OCI-LY7 (cell line): Measurements from ENCODE around the gene ADCY1. TPM values are rescaled to one million over a fixed set of nuclear protein-coding genes. Genes with fewer than 3 reads are reported as not detected.

ENCODE experiments used
- BruUV-seq: library from RNA; stranded (reverse); fragments of 400-500 nt; replicated peaks from 2 replicates; lab custom pipeline; 2021; lab: Mats Ljungman, UMichigan
- CTCF ChIA-PET: fragments of 300-600 bp; sonication (Branson Sonifier 250); formaldehyde crosslinking; loops from one replicate; lab custom pipeline; 2022; ENCODE audit warnings: antibody characterized with exemption; ENCODE audit not compliant: unreplicated experiment; lab: Charles Lee
- POLR2A ChIA-PET: fragments of 300-600 bp; sonication (Branson Sonifier 250); formaldehyde crosslinking; loops from one replicate; lab custom pipeline; 2022; ENCODE audit warnings: antibody characterized with exemption; lab: Charles Lee
- DNase-seq: peaks from one replicate; pipeline ENCODE4 v3.0.0-alpha.2; 2015; ENCODE audit warnings: low spot score
- H2AFZ ChIP-seq: fragments of 200-600 bp; sonication (generic), shearing (Covaris generic); 2 replicates; pipeline ENCODE4 v1.6.1; 2014; ENCODE audit warnings: mild to moderate bottlenecking, antibody characterized with exemption, low read length, moderate library complexity
- H3K27ac ChIP-seq: fragments of 200-600 bp; sonication (generic); 2 replicates; pipeline ENCODE4 v1.5.1; 2014; ENCODE audit warnings: mixed run types, low read depth, mild to moderate bottlenecking, moderate library complexity, low read length, inconsistent platforms; ENCODE audit not compliant: poor library complexity, severe bottlenecking
- H3K36me3 ChIP-seq: fragments of 200-600 bp; sonication (generic); 2 replicates; pipeline ENCODE4 v1.6.1; 2014; ENCODE audit warnings: mild to moderate bottlenecking, antibody characterized with exemption, low read length, moderate library complexity, mixed read lengths; ENCODE audit not compliant: insufficient read depth
- H3K4me1 ChIP-seq: fragments of 200-600 bp; sonication (generic); 2 replicates; pipeline ENCODE4 v1.5.1; 2014; ENCODE audit warnings: mild to moderate bottlenecking, low read length; ENCODE audit not compliant: insufficient read depth, poor library complexity, severe bottlenecking
- H3K4me2 ChIP-seq: fragments of 200-600 bp; sonication (generic); 2 replicates; pipeline ENCODE4 v1.6.1; 2014; ENCODE audit warnings: mild to moderate bottlenecking, low read length
- H3K4me3 ChIP-seq: fragments of 200-600 bp; sonication (generic); 2 replicates; pipeline ENCODE4 v1.5.1; 2014; ENCODE audit warnings: mild to moderate bottlenecking, low read depth, low read length; ENCODE audit not compliant: poor library complexity, severe bottlenecking
- H3K79me2 ChIP-seq: fragments of 200-600 bp; sonication (generic); 2 replicates; pipeline ENCODE4 v1.6.1; 2016; ENCODE audit warnings: low read depth, mild to moderate bottlenecking, low read length, moderate library complexity, mixed read lengths; ENCODE audit not compliant: insufficient read depth
- H3K9me2 ChIP-seq: fragments of 200-600 bp; sonication (generic); 2 replicates; pipeline ENCODE4 v1.6.1; 2016; ENCODE audit warnings: mild to moderate bottlenecking, low read length, mixed read lengths; ENCODE audit not compliant: insufficient read depth
- H3K9me3 ChIP-seq: fragments of 200-600 bp; sonication (generic); 2 replicates; pipeline ENCODE4 v1.6.1; 2014; ENCODE audit warnings: mild to moderate bottlenecking, mixed run types, low read length, mixed read lengths
- H4K20me1 ChIP-seq: fragments of 200-600 bp; sonication (generic); 2 replicates; pipeline ENCODE4 v1.6.1; 2014; ENCODE audit warnings: mild to moderate bottlenecking, antibody characterized with exemption, low read length, moderate library complexity, mixed read lengths; ENCODE audit not compliant: insufficient read depth
- CTCF ChIP-seq: fragments of 200-600 bp; sonication (generic); conservative IDR thresholded peaks from 2 replicates; pipeline ENCODE4 v1.5.1; 2014; ENCODE audit warnings: mild to moderate bottlenecking, antibody characterized with exemption, low read length, moderate library complexity, mixed read lengths
- EZH2phosphoT487 ChIP-seq: fragments of 200-600 bp; sonication (generic); IDR thresholded peaks from 2 replicates; pipeline ENCODE4 v1.6.1; 2018; ENCODE audit warnings: low read depth, borderline replicate concordance, mild to moderate bottlenecking, mixed run types, antibody characterized with exemption, low read length, moderate library complexity, mixed read lengths
- intact Hi-C: fragments of 100-400 bp; cut with micrococcal nuclease; formaldehyde crosslinking; loops from one replicate; pipeline ENCODE4 v1.10.0; 2022; ENCODE audit not compliant: unreplicated experiment
- total RNA-seq, 2 experiments: library from RNA; depleted of rRNA in 1 of 2; stranded (reverse); fragments of >200 nt in 1 of 2; shearing (Covaris generic) in 1 of 2; gene quantifications; 2 replicates each; pipeline ENCODE4 v1.2.3, GENCODE V29; 2014 to 2022

The ADCY1 gene
- total RNA-seq, 2 experiments from 2014 or later = 0.13 TPM; not detected in 1

- H3K9me2 ChIP-seq = no peaks in the 10 kb centered on the region
- no peak overlapping the region for H3K27ac ChIP-seq
- H3K9me3 ChIP-seq = no peaks in the 10 kb centered on the region
- H3K4me3 ChIP-seq = no peak overlapping the region
- TF ChIP-seq EZH2phosphoT487 (no peak), CTCF (no peak)
- intact Hi-C loops = no loop called here
- no peaks in the 10 kb centered on the region for H4K20me1 ChIP-seq
- no peak overlapping the region for H3K4me2 ChIP-seq
- no peaks in the 10 kb centered on the region for H3K4me1 ChIP-seq
- no peaks in the 10 kb centered on the region for H3K79me2 ChIP-seq
- no peak overlapping the region for H2AFZ ChIP-seq
- CTCF ChIA-PET = no interaction called here
- H3K36me3 ChIP-seq = no peaks in the 10 kb centered on the region
- BruUV-seq = no TSS peak
- POLR2A ChIA-PET = no interaction called here
- no peak for DNase-seq
Observed at GRCh38 chr7:45682836-45683555, 108.8 kb downstream of the ADCY1 start.

GRCh38 chr7:45683556-45684148 lies 109.5 kb downstream of the ADCY1 start:
- Histone ChIP-seq H3K27ac (no peak overlapping the region), H3K79me2 (no peaks in the 10 kb centered on the region), H3K4me1 (no peaks in the 10 kb centered on the region), H3K9me3 (no peaks in the 10 kb centered on the region), H3K9me2 (no peaks in the 10 kb centered on the region), H3K4me3 (no peak overlapping the region), H3K4me2 (no peak overlapping the region), H4K20me1 (no peaks in the 10 kb centered on the region), H3K36me3 (no peaks in the 10 kb centered on the region), H2AFZ (no peak overlapping the region)
- CTCF ChIA-PET = no interaction called here
- intact Hi-C loops = no loop called here
- TF ChIP-seq EZH2phosphoT487 (no peak), CTCF (no peak)
- no TSS peak for BruUV-seq
- DNase-seq = no peak
- POLR2A ChIA-PET = no interaction called here

- BruUV-seq = no TSS peak
- ChIA-PET CTCF (no interaction called here), POLR2A (no interaction called here)
- intact Hi-C loops = no loop called here
- Histone ChIP-seq H3K4me3 (no peak overlapping the region), H3K4me2 (no peak overlapping the region), H2AFZ (no peak overlapping the region), H3K79me2 (no peaks in the 10 kb centered on the region), H3K36me3 (no peaks in the 10 kb centered on the region), H3K4me1 (no peaks in the 10 kb centered on the region), H3K9me3 (no peaks in the 10 kb centered on the region), H3K27ac (no peak overlapping the region), H4K20me1 (no peaks in the 10 kb centered on the region), H3K9me2 (no peaks in the 10 kb centered on the region)
- TF ChIP-seq EZH2phosphoT487 (no peak), CTCF (no peak)
- no peak for DNase-seq
Observed at GRCh38 chr7:45684910-45685618, 110.9 kb downstream of the ADCY1 start.
